Ramos (cell line): ENCODE measurements around the gene POFUT2.

Experiments used
- in situ Hi-C: fragments of 300-500 bp; cut with MboI; formaldehyde crosslinking; loops from one replicate; pipeline ENCODE4 v1.14.3; 2022; ENCODE audit warnings: low sequenced_read_pairs; ENCODE audit not compliant: unreplicated experiment

POFUT2 gene

DNA sequence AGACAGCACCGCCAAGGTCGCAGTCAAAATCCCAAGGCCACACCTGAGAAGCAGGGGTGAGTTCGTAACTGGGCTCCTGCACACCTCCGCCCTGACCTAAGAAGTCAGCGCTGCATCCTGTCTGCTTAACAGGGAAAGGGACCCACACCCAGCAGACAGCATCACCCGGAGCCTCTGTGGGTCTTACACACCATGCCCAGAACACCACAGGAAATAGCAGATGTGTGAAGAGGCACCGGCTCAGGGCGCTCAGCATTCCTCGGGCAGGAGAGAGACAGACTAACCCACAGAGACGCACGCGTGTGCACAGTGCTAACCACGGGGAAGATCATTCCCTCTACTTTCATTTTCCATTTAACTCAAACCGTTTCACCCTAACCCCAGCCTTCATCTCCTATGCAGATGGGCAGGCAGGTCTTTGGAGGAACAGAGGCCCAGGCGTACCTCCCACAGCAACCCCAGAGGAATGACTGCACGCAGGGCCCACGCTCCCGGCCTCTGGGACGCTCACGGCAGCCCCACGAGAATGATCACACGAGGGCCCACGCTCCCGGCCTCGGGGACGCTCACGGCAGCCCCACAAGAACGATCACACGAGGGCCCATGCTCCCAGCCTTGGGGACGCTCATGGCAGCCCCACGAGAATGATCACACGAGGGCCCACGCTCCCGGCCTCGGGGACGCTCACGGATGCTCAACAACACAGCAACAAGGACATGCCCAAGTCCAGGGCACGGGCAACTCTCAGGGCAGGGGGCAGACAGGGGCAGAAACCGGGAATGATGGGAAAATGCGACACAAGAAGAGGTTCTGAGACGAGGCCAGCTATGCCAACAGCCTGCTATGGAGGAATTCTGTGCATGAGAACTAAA is 20.9 kb downstream of the POFUT2 start:
- in situ Hi-C loops = no loop called here

DNA sequence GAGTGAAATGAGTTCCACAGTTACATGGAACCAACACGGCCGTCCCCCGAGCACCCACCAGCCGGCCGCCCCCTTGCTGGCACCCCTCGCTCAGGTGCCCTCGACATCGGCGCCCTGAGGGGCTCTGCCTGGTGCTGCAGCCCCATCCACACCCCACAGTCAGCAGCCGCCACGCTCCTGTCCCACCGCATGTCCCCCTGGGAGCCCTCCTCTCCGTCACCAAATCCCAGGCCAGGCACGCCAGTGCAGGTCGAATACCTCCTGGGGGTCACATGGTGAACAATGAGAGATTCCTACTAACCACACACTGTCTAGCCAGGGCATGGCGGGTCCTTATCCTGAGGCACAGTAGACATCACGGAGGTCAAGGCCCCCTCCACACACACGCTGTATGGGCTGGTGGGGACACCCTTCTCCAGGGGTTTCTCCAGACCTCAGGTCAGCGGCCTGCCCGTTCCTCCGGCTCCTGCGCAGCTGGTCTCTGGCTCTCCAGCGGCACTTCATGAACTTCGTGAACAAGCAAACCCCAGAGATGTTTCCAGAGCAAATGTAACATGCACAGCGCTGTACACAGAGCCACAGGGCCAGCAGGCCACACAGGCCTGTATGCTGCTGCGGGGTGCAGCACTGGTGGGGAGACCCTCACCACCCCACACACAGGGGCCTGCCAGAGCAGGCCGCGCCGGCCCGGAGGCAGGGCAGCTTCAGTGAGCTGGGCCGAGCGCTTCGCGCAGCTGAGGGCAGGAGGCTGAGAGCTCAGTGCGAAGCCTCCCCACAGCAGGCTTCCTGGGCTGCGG is 21.8 kb downstream of the POFUT2 start:
- in situ Hi-C loops = no loop called here

DNA sequence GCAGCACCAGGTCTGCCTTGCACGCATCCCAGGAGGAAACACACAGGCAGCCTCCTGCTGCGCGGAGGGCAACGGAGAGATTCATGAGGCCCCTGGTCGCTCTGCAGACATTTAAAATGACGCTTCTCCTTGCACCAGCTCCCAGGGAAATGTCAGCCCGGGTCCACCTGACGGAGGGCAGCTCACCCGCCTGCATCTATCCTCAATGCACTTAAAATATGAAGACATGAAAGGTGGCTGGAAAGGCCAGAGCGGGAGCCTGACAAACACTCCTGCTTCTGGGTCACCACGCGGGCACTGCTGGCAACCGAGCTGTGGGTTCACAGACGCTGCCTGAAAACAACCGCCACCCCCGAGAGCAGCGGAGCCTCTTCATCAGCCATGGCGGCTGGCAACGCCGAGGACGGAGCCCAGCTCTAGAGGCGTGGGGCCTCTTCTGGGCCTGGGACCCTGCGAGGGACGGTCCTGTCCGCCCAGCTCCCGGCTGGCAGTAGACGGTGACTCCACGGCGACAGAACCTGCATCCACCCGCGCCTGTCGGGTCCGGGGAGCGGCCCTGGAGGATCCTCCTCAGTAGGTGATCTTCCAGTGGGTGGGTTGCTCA is 22.7 kb downstream of the POFUT2 start:
- in situ Hi-C loops = no loop called here

DNA sequence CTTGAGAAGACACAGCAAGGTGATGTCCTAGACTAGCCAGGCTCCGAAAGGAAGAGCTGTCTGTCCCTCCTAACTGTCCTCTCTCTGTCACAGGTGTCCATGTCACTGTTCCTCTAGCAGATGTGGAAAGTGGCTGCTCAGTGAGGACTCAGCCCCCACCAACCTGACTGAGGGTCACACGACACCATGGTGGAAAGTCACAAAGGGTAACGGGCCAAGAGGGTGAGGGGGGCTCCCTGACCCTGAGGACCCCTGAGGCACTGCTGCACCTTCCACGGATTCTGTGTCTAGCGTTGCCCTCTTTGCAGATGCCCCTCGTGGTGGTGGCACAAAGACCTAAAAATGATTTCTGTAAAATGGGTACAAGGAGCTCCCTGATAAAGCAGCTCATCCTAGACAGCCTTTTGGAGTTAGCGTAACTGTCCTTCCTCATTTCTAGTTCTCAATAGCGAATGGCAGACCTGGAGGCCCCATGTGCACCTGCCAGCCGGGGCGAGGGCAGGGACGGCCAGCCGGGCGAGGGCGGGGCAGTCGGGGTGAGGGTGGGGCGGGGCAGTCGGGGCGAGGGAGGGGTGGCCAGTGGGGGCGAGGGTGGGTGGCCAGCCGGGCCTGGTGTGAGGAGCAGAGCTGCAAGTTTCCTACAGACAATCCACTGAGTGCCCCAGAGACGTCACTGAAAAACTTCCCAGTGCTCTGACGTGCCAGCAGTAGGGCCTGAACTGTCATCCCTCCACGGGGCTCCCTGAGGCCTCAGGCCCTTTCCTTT is 23.4 kb downstream of the POFUT2 start:
- in situ Hi-C loops = no loop called here

DNA sequence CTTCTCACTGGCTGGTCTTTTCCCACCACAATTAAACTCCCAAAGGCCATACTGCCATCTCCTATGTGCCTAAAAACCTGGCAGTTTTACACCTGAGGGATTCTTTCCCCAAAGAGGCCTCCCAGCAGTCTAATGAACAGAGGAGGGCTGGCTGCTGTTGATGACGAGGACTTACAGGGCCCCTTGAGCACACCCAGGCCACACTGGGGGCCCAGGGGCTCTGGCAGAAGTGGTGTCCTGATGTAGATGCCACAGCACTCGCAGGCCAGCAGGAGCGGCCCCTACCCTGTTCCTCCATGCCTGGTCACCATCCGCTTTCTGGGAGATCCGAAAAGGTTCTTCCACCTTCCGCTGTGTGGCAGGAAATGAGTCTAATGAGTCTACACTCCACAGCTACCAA is 24.2 kb downstream of the POFUT2 start:
- in situ Hi-C loops = no loop called here

DNA sequence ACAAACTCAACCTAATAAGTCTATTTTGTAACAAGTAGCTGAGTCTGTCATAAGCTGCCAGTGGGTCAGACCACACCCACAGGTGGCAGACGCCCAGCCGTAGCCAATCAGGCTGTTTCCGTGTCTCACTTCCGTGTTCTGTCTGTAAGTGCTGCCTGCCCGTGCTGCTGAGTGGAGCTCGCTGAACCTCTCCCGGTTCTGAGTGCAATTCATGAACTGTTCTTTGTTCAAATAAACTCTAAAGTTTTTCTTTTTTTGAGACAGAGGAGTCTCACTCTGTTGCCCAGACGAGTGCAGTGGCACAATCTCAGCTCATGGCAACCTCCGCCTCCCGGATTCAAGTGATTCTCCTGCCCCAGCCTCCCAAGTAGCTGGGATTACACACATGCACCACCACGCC is 25.1 kb downstream of the POFUT2 start:
- in situ Hi-C loops = no loop called here

DNA sequence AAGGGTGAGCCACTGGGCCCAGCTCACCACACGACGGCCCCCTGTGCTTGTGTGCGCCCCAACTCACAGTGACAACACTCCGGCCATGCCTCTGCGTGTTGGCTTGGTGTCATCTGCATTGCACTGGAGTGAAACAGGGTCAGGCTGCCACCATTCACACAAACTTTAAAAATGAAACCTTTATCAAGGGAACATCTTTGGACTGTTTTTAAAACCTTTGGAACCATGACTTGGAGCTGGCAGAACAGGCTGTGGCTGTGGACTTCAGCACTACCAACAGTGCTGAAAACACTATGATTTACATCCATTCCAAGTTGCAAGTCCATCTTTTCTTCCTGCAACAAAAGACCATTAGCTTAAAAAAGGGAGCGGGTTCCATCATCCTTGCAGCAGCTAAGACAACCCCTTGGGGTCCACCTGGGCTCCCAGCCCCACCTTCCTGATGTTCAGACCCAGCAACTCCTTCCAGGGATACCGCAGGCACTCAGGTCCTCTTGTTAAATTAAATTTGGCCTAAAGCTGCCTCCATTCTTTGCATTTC is 25.6 kb downstream of the POFUT2 start:
- in situ Hi-C loops = no loop called here

DNA sequence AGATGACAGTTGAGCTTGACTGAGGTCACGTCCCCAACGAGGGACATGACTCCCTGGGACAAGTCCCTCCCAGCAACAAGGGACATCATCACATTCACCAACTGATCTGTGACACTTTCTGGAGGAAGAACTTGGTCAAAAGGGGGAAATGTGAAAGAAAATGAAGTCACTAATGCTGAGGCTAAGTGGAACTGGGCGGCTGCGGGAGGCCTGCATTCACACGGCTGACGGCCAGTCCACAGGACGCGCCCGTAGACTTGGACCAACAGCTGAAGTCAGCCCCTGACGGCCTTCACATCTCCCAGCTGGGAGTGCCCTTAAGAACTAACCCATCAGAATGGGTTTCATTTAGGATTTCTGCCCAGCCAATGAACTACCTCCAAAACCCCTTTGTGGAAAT is 26.6 kb downstream of the POFUT2 start:
- in situ Hi-C loops = no loop called here

DNA sequence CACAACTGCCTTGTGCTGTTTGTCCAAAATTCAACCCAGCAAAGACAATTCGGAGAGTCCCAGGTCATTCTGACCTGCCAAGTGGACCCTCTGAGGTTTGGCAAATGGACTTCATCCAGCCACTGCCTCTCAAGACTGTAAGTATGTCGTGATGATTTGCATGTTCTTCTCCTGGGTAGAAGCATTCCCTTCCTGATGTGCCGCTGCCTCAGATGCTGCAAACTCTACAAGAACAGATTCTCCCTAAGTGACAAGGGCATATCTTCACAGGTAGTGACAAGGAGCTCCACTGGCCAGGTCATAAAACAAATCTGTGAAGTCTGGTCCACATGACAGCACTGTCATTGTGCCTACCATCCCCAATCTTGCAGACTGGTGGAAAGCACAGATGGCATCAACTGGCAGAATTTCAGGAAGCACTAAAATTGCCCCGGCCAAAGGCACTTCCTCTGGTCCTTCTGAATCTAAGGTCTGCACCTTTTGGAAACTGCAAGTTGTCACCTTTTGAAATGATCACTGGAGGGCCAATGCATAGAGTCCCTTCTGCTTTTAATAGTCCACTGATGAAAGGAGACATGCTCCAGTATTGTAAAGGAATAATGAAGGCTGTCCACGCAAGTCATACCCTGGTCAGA is 27.4 kb downstream of the POFUT2 start:
- in situ Hi-C loops = no loop called here

DNA sequence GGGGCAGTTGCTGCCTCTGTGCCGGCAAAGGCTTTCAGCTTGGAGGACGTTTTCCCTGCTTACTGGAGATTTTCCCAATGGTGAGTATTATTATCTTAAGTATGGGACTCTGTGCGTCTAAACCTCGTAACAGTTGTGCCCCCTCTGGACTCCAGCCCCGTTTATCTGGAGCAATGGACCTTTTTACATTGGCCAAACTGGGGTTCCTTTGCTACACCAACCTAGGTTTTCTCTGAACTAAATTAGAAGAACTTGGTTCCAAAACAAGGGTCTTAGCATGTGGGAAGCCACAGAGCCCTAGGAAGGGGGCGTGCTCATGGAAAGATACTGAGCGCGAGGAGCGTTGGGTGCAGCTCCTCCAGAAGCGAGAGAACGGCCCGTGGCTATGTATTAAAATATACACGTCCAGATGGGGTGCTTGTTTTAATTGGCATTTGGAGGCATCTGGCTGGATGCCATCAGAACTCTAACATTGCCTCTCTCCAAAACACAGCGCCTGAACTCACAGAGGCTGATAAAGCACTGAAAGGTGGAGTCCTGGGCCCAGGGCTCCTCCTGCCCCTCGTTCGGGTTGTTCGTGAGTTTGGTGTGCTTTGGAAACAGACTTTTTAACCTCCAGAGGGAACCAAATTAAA is 28.4 kb downstream of the POFUT2 start:
- in situ Hi-C loops = no loop called here

DNA sequence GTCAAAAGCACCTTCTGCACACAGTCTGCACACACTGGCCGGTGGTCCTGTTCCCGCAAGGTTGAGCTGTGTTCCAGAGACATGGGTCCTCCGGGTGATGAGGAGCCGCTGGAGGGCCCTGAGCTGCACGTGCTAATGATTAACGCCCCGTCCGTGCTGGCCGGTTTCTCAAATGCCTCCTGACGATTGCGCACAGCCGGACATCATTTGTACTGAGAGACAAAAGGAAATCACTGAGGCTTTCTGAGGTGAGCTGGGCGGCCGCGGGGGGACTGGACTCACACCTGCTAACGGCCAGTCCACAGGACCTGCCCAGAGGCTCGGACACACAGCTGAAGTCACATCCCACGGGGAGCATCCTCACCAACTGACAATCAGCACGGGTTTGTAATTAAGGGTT is 29.2 kb downstream of the POFUT2 start:
- in situ Hi-C loops = no loop called here

DNA sequence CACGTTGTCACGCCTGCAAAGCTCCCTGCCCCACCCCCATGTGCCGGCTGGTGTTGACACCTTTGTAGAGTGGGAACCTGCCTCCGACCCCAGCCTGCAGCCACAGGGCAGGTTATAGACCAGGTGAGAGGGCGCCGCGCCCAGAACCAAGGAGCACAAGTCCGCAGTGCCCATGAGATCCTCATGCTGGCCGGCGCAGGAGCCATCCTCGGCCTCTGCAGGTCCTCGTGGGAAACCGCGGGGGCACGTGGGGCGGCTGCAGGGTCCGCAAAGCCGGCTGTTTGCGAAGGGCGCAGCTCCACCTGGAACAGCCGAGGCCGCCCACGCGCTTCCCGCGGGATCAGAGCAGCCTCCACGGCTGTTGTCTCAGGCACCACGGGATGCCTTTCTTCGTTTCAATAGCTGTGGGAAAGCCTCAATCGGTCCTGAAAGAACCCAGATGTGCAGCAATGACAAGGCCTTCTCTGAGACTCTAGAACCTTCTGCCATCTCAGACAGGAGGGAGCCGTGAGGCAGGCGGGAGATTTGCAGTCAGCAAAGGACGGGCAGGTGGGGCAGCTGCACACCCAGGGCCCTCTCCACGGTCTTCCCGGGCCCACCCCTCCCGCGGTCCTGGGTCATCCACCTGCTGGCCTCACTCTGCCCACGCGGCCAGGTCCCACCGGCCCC is 29.9 kb downstream of the POFUT2 start:
- in situ Hi-C loops = no loop called here

DNA sequence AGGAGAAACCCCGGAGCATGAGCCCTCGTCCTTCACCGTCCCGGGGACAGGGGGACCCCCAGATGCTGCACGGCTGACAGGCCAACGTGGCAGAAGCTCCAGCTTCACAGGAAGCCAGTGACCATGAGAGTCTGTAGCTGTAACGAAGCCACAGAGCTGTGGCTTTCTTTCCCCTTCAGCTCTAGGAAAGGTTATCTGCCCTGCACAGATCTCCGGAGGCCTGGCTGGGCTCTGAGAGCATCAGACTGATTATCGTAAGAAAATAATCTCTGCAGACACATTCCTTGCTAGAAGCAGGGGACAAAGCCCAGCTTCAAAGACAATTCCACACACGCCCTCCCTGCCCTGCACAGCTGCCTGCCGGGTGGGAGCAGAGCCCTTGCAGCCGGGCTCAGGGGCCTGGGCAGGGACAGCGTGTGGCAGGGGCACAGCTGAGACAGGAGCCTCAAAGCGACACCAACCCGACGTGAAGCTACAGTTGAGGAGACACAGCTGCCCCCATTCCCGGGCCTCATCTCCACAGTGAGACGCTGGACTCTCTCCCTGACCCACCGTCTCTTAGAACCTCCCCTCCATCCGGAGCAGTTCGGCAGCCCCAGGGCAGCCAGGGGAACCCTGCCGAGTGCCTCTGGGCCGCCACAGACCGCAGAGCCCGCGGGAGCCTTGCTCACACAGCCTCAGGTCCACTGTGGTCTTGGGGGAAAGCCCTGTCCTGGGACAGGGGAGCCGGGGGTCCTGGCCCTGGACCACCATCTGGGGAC is 30.6 kb downstream of the POFUT2 start:
- in situ Hi-C loops = no loop called here

DNA sequence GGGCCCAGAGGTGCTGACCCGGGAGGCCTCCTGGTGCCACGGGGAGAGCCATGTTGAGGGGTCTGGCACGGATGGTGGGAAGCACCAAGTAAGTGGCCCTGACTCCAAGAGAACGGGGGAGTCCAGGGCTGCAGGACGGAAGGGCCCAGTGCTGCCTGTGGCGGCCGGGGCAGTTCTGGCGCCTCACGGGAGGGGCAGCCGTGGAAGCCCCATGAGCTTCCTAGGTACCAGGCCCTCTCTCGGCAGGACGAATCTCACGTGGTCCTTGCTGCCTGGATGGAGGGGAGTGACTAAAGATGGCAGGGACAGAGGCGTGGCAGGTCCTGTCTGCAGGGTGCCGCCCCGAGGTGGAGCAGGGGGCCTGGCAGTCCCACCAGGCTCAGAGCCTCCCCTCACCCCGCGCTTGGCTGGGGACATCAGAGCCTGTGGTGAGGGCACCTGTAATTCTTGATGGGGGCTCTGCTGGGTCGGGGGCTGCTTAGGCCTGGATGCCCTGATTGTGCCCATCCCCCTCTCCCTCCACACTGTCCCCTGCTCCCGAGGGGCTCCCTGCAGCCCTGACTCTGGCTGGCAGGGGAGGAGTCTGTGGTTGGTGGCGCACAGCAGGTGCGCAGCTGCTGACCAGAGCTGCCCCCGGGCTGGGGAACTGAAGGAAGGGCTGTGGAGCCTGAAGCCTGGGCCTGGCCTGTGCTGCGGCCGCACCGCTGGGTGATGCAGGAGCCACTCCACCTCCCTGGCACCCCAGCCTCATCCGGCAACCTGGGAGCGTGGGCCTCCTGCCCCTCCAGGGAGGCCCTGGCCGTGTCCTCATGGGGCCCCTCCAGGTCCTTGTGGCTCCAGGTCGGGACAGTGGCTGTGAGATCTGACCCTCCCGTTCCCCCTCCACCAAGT is 31.4 kb downstream of the POFUT2 start:
- in situ Hi-C loops = no loop called here

DNA sequence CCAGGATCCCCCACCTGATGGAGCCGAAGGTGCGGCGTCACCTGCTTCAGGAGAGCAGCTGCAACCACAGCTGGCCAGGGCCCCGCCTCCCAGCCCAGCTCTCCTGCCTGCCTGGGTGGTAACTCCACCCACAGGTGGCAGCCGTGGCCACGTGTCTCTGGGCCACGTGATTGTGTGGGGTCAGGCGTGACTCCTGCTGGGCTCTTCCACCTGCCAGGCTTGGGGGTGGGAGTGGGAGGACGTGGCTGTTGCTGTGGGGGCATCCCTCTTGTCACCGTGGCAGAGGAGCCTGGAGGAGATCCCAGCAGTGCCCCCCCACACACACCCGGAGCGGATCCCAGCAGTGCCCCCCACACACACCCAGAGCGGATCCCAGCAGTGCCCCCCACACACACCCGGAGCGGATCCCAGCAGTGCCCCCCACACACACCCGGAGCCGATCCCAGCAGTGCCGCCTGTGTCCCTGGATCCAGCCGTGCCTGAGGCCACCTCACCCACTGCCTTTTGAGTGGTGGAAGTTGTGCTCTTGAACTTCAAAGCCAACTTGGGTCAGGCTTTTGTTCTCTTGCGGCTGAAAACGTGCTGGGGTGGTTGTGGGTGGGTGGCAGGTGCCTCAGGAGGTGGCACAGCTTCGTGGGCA is 32.2 kb downstream of the POFUT2 start:
- in situ Hi-C loops = no loop called here

DNA sequence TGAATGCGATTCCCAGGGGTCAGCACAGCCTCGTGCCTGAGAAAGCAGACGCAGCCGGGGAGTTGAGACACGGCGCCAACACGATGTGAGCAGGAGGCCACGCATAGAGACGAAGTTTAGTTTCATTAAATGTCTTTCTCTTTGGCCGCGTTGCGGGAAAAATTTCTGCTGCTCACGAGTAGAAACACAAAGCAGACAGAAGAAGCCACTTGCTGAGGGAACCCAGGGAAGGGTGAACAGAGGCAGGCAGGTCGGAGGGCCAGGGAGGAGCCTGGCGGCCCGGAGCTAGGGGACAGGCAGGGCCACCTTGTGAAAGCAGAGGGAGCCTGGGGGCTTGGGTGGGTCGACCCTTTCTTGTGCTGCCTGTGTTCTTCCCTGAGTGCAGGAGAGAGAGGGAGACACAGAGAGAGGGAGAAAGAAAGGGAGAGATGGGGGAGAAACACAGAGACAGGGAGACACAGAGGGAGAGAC is 33.2 kb downstream of the POFUT2 start:
- in situ Hi-C loops = no loop called here
